ENCODE results near the gene GLIS1.

GRCh38 chr1:53552146-53552861 is 186.7 kb downstream of the GLIS1 start:
- no peak for TF ChIP-seq CREB1 (CRISPR knock-in tag; IDR thresholded peaks at IDR 0.05; ENCODE audit: low read depth)
- TF ChIP-seq CTCF (conservative IDR thresholded peaks at IDR 0.05; ENCODE audit: low read depth in 2 of 2): no peak
- TF ChIP-seq REST (IDR thresholded peaks at IDR 0.05; ENCODE audit: unreplicated experiment): no peak
- no peak for TF ChIP-seq EZH2 (IDR thresholded peaks at IDR 0.05; ENCODE audit: low read depth, unreplicated experiment)
- no peak for TF ChIP-seq EZH2phosphoT487 (IDR thresholded peaks at IDR 0.05; ENCODE audit: unreplicated experiment)
- no peak for TF ChIP-seq JUNB (IDR thresholded peaks at IDR 0.05; ENCODE audit: unreplicated experiment)

Data from GM23338 (cell line).